Ishikawa (cell line): ENCODE measurements around the gene MED15.

ENCODE experiments used
- CEBPB ChIP-seq: IDR thresholded peaks from 2 replicates; pipeline ENCODE4 v1.6.1; 2012
- CREB1 ChIP-seq: IDR thresholded peaks from 2 replicates; pipeline ENCODE4 v1.6.1; 2012; ENCODE audit warnings: low read depth
- EGR1 ChIP-seq: IDR thresholded peaks from 2 replicates; pipeline ENCODE4 v1.6.1; 2012
- EP300 ChIP-seq: IDR thresholded peaks from 2 replicates; pipeline ENCODE4 v1.6.1; 2012; ENCODE audit warnings: borderline replicate concordance
- FOXM1 ChIP-seq: IDR thresholded peaks from 2 replicates; pipeline ENCODE4 v1.6.1; 2012; ENCODE audit warnings: low read depth, borderline replicate concordance
- MAX ChIP-seq: IDR thresholded peaks from 2 replicates; pipeline ENCODE4 v1.6.1; 2012
- NFIC ChIP-seq: IDR thresholded peaks from 2 replicates; pipeline ENCODE4 v1.6.1; 2012
- RAD21 ChIP-seq: IDR thresholded peaks from 2 replicates; pipeline ENCODE4 v1.6.1; 2012; ENCODE audit warnings: low read depth
- REST ChIP-seq: IDR thresholded peaks from 2 replicates; pipeline ENCODE4 v1.6.1; 2012; ENCODE audit warnings: low read depth, mild to moderate bottlenecking
- TAF1 ChIP-seq: IDR thresholded peaks from 2 replicates; pipeline ENCODE4 v1.6.1; 2012; ENCODE audit warnings: low read depth, mild to moderate bottlenecking
- TCF12 ChIP-seq: IDR thresholded peaks from 2 replicates; pipeline ENCODE4 v1.6.1; 2012; ENCODE audit warnings: low read depth
- TEAD4 ChIP-seq: IDR thresholded peaks from 2 replicates; pipeline ENCODE4 v1.6.1; 2012
- USF1 ChIP-seq: IDR thresholded peaks from 2 replicates; pipeline ENCODE4 v1.6.1; 2012
- YY1 ChIP-seq: IDR thresholded peaks from 2 replicates; pipeline ENCODE4 v1.6.1; 2012; ENCODE audit warnings: low read depth
- ZBTB7A ChIP-seq: IDR thresholded peaks from 2 replicates; pipeline ENCODE4 v1.6.1; 2012; ENCODE audit warnings: low read depth

The MED15 gene

GRCh38 chr22:20550851-20551744, 43.7 kb downstream of the MED15 start:
- TF ChIP-seq MAX, result no peak
- TF ChIP-seq EP300, result no peak
- TF ChIP-seq TAF1, result no peak
- TF ChIP-seq RAD21, result no peak

- no peak for TF ChIP-seq ZBTB7A
- no peak for TF ChIP-seq REST
- TF ChIP-seq FOXM1, result no peak
- TF ChIP-seq EP300, result no peak
- TF ChIP-seq RAD21, result no peak
- TF ChIP-seq CREB1, result no peak
- no peak for TF ChIP-seq TAF1
- no peak for TF ChIP-seq NFIC
- TF ChIP-seq USF1, result no peak
- no peak for TF ChIP-seq MAX
- no peak for TF ChIP-seq YY1
- TF ChIP-seq CEBPB, result no peak
- no peak for TF ChIP-seq EGR1
- no peak for TF ChIP-seq TCF12
- no peak for TF ChIP-seq TEAD4
Measured at GRCh38 chr22:20551805-20552442, 44.5 kb downstream of the MED15 start.

GRCh38 chr22:20552443-20553401, 45.3 kb downstream of the MED15 start:
- TF ChIP-seq CEBPB (no peak), EGR1 (no peak), FOXM1 (no peak), NFIC (no peak), YY1 (no peak)

GRCh38 chr22:20553947-20554741, 46.7 kb downstream of the MED15 start:
- no peak for TF ChIP-seq YY1
- TF ChIP-seq EGR1, result no peak
- no peak for TF ChIP-seq EP300
- TF ChIP-seq CEBPB, result no peak
- no peak for TF ChIP-seq FOXM1
- no peak for TF ChIP-seq TEAD4
- no peak for TF ChIP-seq REST
- no peak for TF ChIP-seq TAF1
- TF ChIP-seq RAD21, result no peak
- TF ChIP-seq CREB1, result no peak
- TF ChIP-seq USF1, result no peak
- TF ChIP-seq NFIC, result no peak
- TF ChIP-seq MAX, result no peak

- TF ChIP-seq REST (no peak), ZBTB7A (no peak), RAD21 (no peak), TAF1 (no peak)
Measured at GRCh38 chr22:20554824-20555223, 47.4 kb downstream of the MED15 start.
